OCI-LY3 (cell line): ENCODE results near the gene LRRC41.

ENCODE experiments used
- EZH2phosphoT487 ChIP-seq: fragments of 200-600 bp; shearing (Covaris generic); IDR thresholded peaks from 2 replicates; pipeline ENCODE4 v1.6.1; 2018; ENCODE audit warnings: antibody characterized with exemption, mixed run types, low read depth
- TF ChIP-seq, protein P1 (sequence below): fragments of 200-600, 300-600 bp; sonication (generic); IDR thresholded peaks from 2 replicates; pipeline ENCODE4 v1.5.1; 2014; ENCODE audit warnings: antibody characterized with exemption, low read length, low read depth

DNA sequence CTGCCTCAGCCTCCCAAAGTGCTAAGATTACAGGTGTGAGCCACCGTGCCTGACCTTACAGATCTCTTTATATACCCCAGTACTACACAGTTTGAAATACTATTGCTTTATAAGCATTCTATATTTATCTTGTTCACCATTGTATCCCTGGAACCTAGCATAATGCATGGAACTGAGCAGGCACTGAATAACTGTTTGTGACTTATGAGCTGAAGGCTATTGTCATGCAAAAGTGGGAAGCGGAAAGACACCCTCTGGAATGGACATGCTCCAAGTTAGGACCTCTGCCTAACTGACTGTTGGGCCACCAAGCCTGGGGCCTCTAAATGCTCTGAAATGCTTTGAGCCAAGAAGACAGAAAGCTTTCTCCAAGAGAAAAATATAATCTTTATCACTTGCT lies 8.1 kb downstream of the LRRC41 start:
- TF ChIP-seq, protein P1, sequence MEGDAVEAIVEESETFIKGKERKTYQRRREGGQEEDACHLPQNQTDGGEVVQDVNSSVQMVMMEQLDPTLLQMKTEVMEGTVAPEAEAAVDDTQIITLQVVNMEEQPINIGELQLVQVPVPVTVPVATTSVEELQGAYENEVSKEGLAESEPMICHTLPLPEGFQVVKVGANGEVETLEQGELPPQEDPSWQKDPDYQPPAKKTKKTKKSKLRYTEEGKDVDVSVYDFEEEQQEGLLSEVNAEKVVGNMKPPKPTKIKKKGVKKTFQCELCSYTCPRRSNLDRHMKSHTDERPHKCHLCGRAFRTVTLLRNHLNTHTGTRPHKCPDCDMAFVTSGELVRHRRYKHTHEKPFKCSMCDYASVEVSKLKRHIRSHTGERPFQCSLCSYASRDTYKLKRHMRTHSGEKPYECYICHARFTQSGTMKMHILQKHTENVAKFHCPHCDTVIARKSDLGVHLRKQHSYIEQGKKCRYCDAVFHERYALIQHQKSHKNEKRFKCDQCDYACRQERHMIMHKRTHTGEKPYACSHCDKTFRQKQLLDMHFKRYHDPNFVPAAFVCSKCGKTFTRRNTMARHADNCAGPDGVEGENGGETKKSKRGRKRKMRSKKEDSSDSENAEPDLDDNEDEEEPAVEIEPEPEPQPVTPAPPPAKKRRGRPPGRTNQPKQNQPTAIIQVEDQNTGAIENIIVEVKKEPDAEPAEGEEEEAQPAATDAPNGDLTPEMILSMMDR: no peak
- no peak for TF ChIP-seq EZH2phosphoT487
